IMR-90 (cell line): ENCODE data around the gene NRIP2. TPM values are rescaled to one million over a fixed set of nuclear protein-coding genes. Genes with fewer than 3 reads are reported as not detected.
A peak's percentile ranks its signal among the peaks of the same experiment; 100 is the strongest.

Source experiments
- ATAC-seq: fragments of 200-7000 bp; cut with Tn5 transposase; 2 replicates; pipeline ENCODE4 v1.9.1; 2020; ENCODE audit warnings: low read depth, mild to moderate bottlenecking, moderate library complexity
- BruUV-seq: library from RNA; stranded (reverse); fragments of 400-500 nt; replicated peaks from 2 replicates; lab custom pipeline; 2021; lab: Mats Ljungman, UMichigan
- CTCF ChIA-PET: fragments of 300-600 bp; formaldehyde crosslinking; extraction: SDS; loops from one replicate; lab custom pipeline; 2021; ENCODE audit warnings: antibody characterized with exemption; lab: Yijun Ruan, JAX
- POLR2A ChIA-PET: fragments of 300-600 bp; sonication (Branson Sonifier 250); formaldehyde crosslinking; loops from one replicate; lab custom pipeline; 2022; ENCODE audit warnings: antibody characterized with exemption; ENCODE audit not compliant: unreplicated experiment; lab: Charles Lee
- DNase-seq: peaks from one replicate; pipeline ENCODE4 v3.0.0; 2013
- H2AFZ ChIP-seq: replicated peaks from 2 replicates; pipeline ENCODE3; 2013; ENCODE audit warnings: low read length, mild to moderate bottlenecking; ENCODE audit not compliant: poor library complexity
- H2AK5ac ChIP-seq: 2 replicates; pipeline ENCODE4 v1.6.1; 2013; ENCODE audit warnings: low read depth, low read length, inconsistent platforms
- H2AK9ac ChIP-seq: replicated peaks from 2 replicates; pipeline ENCODE3; 2013; ENCODE audit warnings: mild to moderate bottlenecking, low read depth, low read length, moderate library complexity; ENCODE audit not compliant: poor library complexity
- H2BK120ac ChIP-seq: 2 replicates; pipeline ENCODE4 v1.6.1; 2013; ENCODE audit warnings: low read depth, low read length, inconsistent platforms
- H2BK15ac ChIP-seq: 3 replicates; pipeline ENCODE4 v1.6.1; 2013; ENCODE audit warnings: low read depth, low read length, inconsistent platforms
- H2BK20ac ChIP-seq: 2 replicates; pipeline ENCODE4 v1.6.1; 2013; ENCODE audit warnings: low read depth, mild to moderate bottlenecking, inconsistent platforms, low read length, moderate library complexity
- H2BK5ac ChIP-seq: 2 replicates; pipeline ENCODE4 v1.6.1; 2013; ENCODE audit warnings: mild to moderate bottlenecking, low read depth, low read length, inconsistent platforms; ENCODE audit not compliant: poor library complexity, severe bottlenecking
- H3K14ac ChIP-seq: replicated peaks from 2 replicates; pipeline ENCODE4 v1.6.1; 2013; ENCODE audit warnings: low read depth, low read length, inconsistent platforms
- H3K18ac ChIP-seq: 2 replicates; pipeline ENCODE4 v1.6.1; 2013; ENCODE audit warnings: low read depth, low read length, control low read depth
- H3K23ac ChIP-seq: 2 replicates; pipeline ENCODE4 v1.6.1; 2013; ENCODE audit warnings: low read depth, low read length, inconsistent platforms
- H3K27ac ChIP-seq: 2 replicates; pipeline ENCODE4 v1.5.1; 2013; ENCODE audit warnings: mild to moderate bottlenecking, control low read depth, low read length; ENCODE audit not compliant: insufficient read depth
- H3K27me3 ChIP-seq: 2 replicates; pipeline ENCODE4 v1.6.1; 2013; ENCODE audit warnings: low read length; ENCODE audit not compliant: control insufficient read depth, insufficient read depth
- H3K36me3 ChIP-seq: 2 replicates; pipeline ENCODE4 v1.6.1; 2013; ENCODE audit warnings: low read length, mixed read lengths; ENCODE audit not compliant: control insufficient read depth, insufficient read depth
- H3K4ac ChIP-seq: 2 replicates; pipeline ENCODE4 v1.6.1; 2013; ENCODE audit warnings: low read depth, low read length, inconsistent platforms
- H3K4me1 ChIP-seq: 2 replicates; pipeline ENCODE4 v1.6.1; 2013; ENCODE audit warnings: low read length, mixed read lengths; ENCODE audit not compliant: control insufficient read depth, insufficient read depth
- H3K4me2 ChIP-seq: 2 replicates; pipeline ENCODE4 v1.6.1; 2013; ENCODE audit warnings: low read depth, mild to moderate bottlenecking, control low read depth, low read length, moderate library complexity
- H3K4me3 ChIP-seq: 2 replicates; pipeline ENCODE4 v1.5.1; 2013; ENCODE audit warnings: low read depth, mild to moderate bottlenecking, control low read depth, low read length, moderate library complexity; ENCODE audit not compliant: insufficient read depth
- H3K56ac ChIP-seq: 2 replicates; pipeline ENCODE4 v1.6.1; 2013; ENCODE audit warnings: low read length, inconsistent platforms; ENCODE audit not compliant: insufficient read depth; ENCODE audit errors: extremely low read depth
- H3K79me1 ChIP-seq, 2 experiments: 2 replicates each; pipeline ENCODE4 v1.6.1; 2013; ENCODE audit warnings: low read length in 2 of 2, inconsistent platforms in 1 of 2, low read depth in 1 of 2
- H3K9ac ChIP-seq: 2 replicates; pipeline ENCODE4 v1.6.1; 2013; ENCODE audit warnings: low read depth, low read length, control low read depth
- H3K9me1 ChIP-seq: 2 replicates; pipeline ENCODE4 v1.6.1; 2013; ENCODE audit warnings: low read length, inconsistent platforms; ENCODE audit not compliant: insufficient read depth
- H3K9me3 ChIP-seq: 2 replicates; pipeline ENCODE4 v1.6.1; 2013; ENCODE audit warnings: low read length; ENCODE audit not compliant: control insufficient read depth, insufficient read depth
- H4K20me1 ChIP-seq: 2 replicates; pipeline ENCODE4 v1.6.1; 2013; ENCODE audit warnings: low read length, inconsistent platforms; ENCODE audit not compliant: insufficient read depth
- H4K5ac ChIP-seq: 2 replicates; pipeline ENCODE4 v1.6.1; 2013; ENCODE audit warnings: mild to moderate bottlenecking, low read depth, low read length, control low read depth
- H4K8ac ChIP-seq, 2 experiments: 2 replicates each; pipeline ENCODE4 v1.6.1; 2013; ENCODE audit warnings: low read depth in 2 of 2, low read length in 2 of 2, control low read depth in 1 of 2, inconsistent platforms in 1 of 2
- H4K91ac ChIP-seq: 2 replicates; pipeline ENCODE4 v1.6.1; 2013; ENCODE audit warnings: low read depth, low read length, inconsistent platforms; ENCODE audit not compliant: insufficient read depth
- CEBPB ChIP-seq: IDR thresholded peaks from 2 replicates; pipeline ENCODE4 v1.6.1; 2012; ENCODE audit warnings: low read depth, low read length, improper control_type of control experiment
- FOS ChIP-seq: fragments of 150-350 bp; IDR thresholded peaks from 2 replicates; pipeline ENCODE4 v1.6.1; 2016; ENCODE audit warnings: low read depth, low read length
- RAD21 ChIP-seq: IDR thresholded peaks from 2 replicates; pipeline ENCODE4 v1.6.1; 2012; ENCODE audit warnings: low read length, improper control_type of control experiment
- RCOR1 ChIP-seq: IDR thresholded peaks from 2 replicates; pipeline ENCODE4 v1.6.1; 2012; ENCODE audit warnings: mild to moderate bottlenecking, low read length, improper control_type of control experiment; ENCODE audit not compliant: insufficient replicate concordance
- SMC3 ChIP-seq: fragments of 150-350 bp; IDR thresholded peaks from 2 replicates; pipeline ENCODE4 v1.6.1; 2016; ENCODE audit warnings: low read depth, mild to moderate bottlenecking, antibody characterized with exemption, low read length, moderate library complexity
- WGBS, 2 experiments: methylation state at CpG; one replicate each; pipeline versions ENCODE4 v1.1.5 to v1.1.7; 2013; ENCODE audit warnings: missing lambda C conversion rate in 2 of 2; ENCODE audit not compliant: insufficient read length in 1 of 2; ENCODE audit errors: extremely low coverage in 2 of 2; 5-methylcytosine and 5-hydroxymethylcytosine counted together
- dilution Hi-C: fragments of 300-500 bp; cut with HindIII; formaldehyde crosslinking; loops from one replicate; pipeline ENCODE4 v1.14.3; 2018; ENCODE audit warnings: low sequenced_read_pairs; ENCODE audit not compliant: unreplicated experiment
- in situ Hi-C: fragments of 300-500 bp; cut with MboI; formaldehyde crosslinking; loops from 3 replicates; pipeline ENCODE4 v1.14.3; 2019; ENCODE audit warnings: low sequenced_read_pairs, inconsistent platforms, mixed read lengths
- intact Hi-C: fragments of 100-400 bp; cut with micrococcal nuclease; formaldehyde crosslinking; loops from 2 replicates; pipeline ENCODE4 v1.10.0; 2022
- polyA plus RNA-seq, 3 experiments: library from polyadenylated mRNA; depleted of rRNA; stranded (reverse); fragments of >200 nt; gene quantifications; 2 replicates each; pipeline ENCODE4 v1.2.3, GENCODE V29; 2012; ENCODE audit warnings: low replicate concordance in 1 of 3
- total RNA-seq: library from RNA; depleted of rRNA; stranded (reverse); fragments of >200 nt; gene quantifications from 2 replicates; pipeline ENCODE4 v1.2.3, GENCODE V29; 2012
- TF ChIP-seq, protein P1 (sequence below): conservative IDR thresholded peaks from 2 replicates; pipeline ENCODE4 v1.5.1; 2012; ENCODE audit warnings: mild to moderate bottlenecking, low read depth, low read length, improper control_type of control experiment

NRIP2 gene
- total and polyA plus RNA-seq, 2 of the 4 experiments (the other 2 are of a cell fraction) = 0.18 to 0.27 TPM

DNA sequence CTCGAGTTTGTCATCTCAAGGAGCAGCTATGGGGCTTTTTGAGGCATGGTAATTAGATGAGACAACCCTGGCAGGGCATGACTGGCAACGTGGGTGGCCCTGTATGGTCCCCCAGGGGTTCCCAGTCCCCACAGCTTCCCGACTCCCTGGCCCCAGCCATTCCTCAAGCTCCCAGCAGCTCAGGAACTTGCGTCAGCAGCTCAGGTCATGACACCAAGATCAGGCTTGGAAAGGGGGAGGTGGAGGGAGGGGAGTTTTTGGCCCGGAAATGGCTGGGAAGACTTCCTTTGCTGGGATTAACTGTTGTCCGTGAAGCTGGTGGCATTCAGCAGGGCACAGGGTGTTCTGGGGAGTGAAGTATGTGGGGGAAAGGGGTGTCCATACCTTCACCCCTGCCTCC, 10.4 kb upstream of the NRIP2 start (continued):
- peak; percentile 45; the same call in 1 of the 2 replicates for TF ChIP-seq CEBPB
- TF ChIP-seq FOS = no peak
- TF ChIP-seq, protein P1, sequence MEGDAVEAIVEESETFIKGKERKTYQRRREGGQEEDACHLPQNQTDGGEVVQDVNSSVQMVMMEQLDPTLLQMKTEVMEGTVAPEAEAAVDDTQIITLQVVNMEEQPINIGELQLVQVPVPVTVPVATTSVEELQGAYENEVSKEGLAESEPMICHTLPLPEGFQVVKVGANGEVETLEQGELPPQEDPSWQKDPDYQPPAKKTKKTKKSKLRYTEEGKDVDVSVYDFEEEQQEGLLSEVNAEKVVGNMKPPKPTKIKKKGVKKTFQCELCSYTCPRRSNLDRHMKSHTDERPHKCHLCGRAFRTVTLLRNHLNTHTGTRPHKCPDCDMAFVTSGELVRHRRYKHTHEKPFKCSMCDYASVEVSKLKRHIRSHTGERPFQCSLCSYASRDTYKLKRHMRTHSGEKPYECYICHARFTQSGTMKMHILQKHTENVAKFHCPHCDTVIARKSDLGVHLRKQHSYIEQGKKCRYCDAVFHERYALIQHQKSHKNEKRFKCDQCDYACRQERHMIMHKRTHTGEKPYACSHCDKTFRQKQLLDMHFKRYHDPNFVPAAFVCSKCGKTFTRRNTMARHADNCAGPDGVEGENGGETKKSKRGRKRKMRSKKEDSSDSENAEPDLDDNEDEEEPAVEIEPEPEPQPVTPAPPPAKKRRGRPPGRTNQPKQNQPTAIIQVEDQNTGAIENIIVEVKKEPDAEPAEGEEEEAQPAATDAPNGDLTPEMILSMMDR = no peak

DNA sequence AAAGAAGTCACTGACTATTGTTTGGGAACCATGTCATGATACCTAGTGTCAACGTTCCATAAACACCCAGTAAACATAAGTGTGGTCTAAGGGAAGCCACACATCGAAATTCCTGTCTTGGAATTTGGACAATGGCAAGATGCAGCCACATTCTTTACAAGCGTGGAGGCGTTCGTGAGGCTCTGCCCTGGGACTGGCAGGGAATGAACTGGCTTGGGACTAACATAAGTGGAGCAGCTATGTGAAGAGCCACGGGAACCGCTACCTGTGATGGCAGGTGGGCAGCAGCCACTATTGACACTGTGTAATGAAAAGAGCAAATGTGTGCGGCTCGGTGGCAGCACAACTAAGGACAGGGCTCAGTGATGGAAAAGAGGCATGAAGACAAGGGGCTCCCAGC, 10.0 kb upstream of the NRIP2 start:
- CTCF ChIA-PET = interaction anchor here (0.9 kb wide), 1 partner anchor 9 kb away, joined by 3 read pairs; no protein-coding TSS in a partner anchor
- WGBS, 2 experiments = 65% methylated on average over 5 of the region's 9 CpGs; no CpG with 5 or more reads in 1 of the 2 experiments
- no TSS peak for BruUV-seq
- Histone ChIP-seq H3K36me3 (no peaks in the 10 kb centered on the region), H4K91ac (peak overlapping the region; percentile 74), H3K4ac (peak overlapping the region; percentile 92), H3K56ac (no peak overlapping the region), H3K9ac (no peak overlapping the region), H3K4me2 (no peak overlapping the region), H3K18ac (peak overlapping the region; percentile 26; the same call in 1 of the 2 replicates), H2AFZ (peak overlapping the region; percentile 91), H2BK120ac (peak overlapping the region; percentile 75), H4K5ac (peak overlapping the region; percentile 76), H2BK5ac (peak overlapping the region; percentile 21), H3K4me3 (no peak overlapping the region), H3K4me1 (peaks cover 14% of the 10 kb centered on the region), H4K8ac (peak overlapping the region; percentile 98 to 99), H3K23ac (peak overlapping the region; percentile 23; the same call in 1 of the 2 replicates), H3K14ac (peak overlapping the region; percentile 67), H4K20me1 (0 out of 2 replicates have a peak, but pooled peaks cover 2% of the 10 kb centered on the region), H3K27me3 (no peaks in the 10 kb centered on the region), H2AK9ac (peak overlapping the region; percentile 7), H3K9me3 (no peaks in the 10 kb centered on the region), H3K27ac (0 out of 2 replicates have a peak overlapping the region, but pooled peaks have one; percentile 14), H3K79me1 (no peaks in the 10 kb centered on the region), H2AK5ac (peak overlapping the region; percentile 27), H2BK15ac (no peak overlapping the region), H3K9me1 (peaks cover 14% of the 10 kb centered on the region), H2BK20ac (peak overlapping the region; percentile 38; the same call in 1 of the 2 replicates)
- TF ChIP-seq SMC3 (no peak), RAD21 (no peak), RCOR1 (no peak), FOS (no peak), CEBPB (no peak)
- intact Hi-C loops = no loop called here
- dilution Hi-C loops = no loop called here
- no peak for ATAC-seq
- POLR2A ChIA-PET = no interaction called here
- DNase-seq = peak; percentile 18
- in situ Hi-C loops = no loop called here
